ENCODE results near the gene SETDB2.

The SETDB2 gene

GRCh38 chr13:49527123-49527522, 83.0 kb downstream of the SETDB2 start:
- CTCF ChIA-PET, result no interaction called here
- no peak for DNase-seq (ENCODE audit: low spot score)
- no peak overlapping the region for H3K27ac ChIP-seq
- POLR2A ChIA-PET (ENCODE audit: low non-redundant PET), result no interaction called here
- TF ChIP-seq CTCF (conservative IDR thresholded peaks at IDR 0.05; ENCODE audit: low read depth), result no peak

- TF ChIP-seq CTCF (conservative IDR thresholded peaks at IDR 0.05; ENCODE audit: low read depth), result no peak
- ChIA-PET POLR2A (ENCODE audit: low non-redundant PET) (no interaction called here), CTCF (no interaction called here)
- no peak for DNase-seq (ENCODE audit: low spot score)
- H3K27ac ChIP-seq, result no peak overlapping the region
Observed at GRCh38 chr13:49528161-49528560, 84.1 kb downstream of the SETDB2 start.

- CTCF ChIA-PET, result no interaction called here
- no peak for DNase-seq (ENCODE audit: low spot score)
- no peak for TF ChIP-seq CTCF (conservative IDR thresholded peaks at IDR 0.05; ENCODE audit: low read depth)
- no peak overlapping the region for H3K27ac ChIP-seq
- POLR2A ChIA-PET (ENCODE audit: low non-redundant PET), result no interaction called here
Observed at GRCh38 chr13:49530457-49530856, 86.4 kb downstream of the SETDB2 start.

- no peak for DNase-seq (ENCODE audit: low spot score)
- ChIA-PET CTCF (no interaction called here), POLR2A (ENCODE audit: low non-redundant PET) (no interaction called here)
- H3K27ac ChIP-seq, result no peak overlapping the region
- no peak for TF ChIP-seq CTCF (conservative IDR thresholded peaks at IDR 0.05; ENCODE audit: low read depth)
Observed at GRCh38 chr13:49532593-49532992, 88.5 kb downstream of the SETDB2 start.

- H3K27ac ChIP-seq, result no peak overlapping the region
- TF ChIP-seq CTCF (conservative IDR thresholded peaks at IDR 0.05; ENCODE audit: low read depth), result no peak
- CTCF ChIA-PET, result no interaction called here
- POLR2A ChIA-PET (ENCODE audit: low non-redundant PET), result no interaction called here
- DNase-seq (ENCODE audit: low spot score), result no peak
Observed at GRCh38 chr13:49533011-49533410, 88.9 kb downstream of the SETDB2 start.

GRCh38 chr13:49533591-49534269, 89.7 kb downstream of the SETDB2 start:
- no peak for TF ChIP-seq CTCF (conservative IDR thresholded peaks at IDR 0.05; ENCODE audit: low read depth)

More at GRCh38 chr13:49533591-49534269, 89.7 kb downstream of the SETDB2 start:
- no peak overlapping the region for H3K27ac ChIP-seq
- CTCF ChIA-PET, result no interaction called here
- DNase-seq (ENCODE audit: low spot score), result no peak
- POLR2A ChIA-PET (ENCODE audit: low non-redundant PET), result no interaction called here

Data from RWPE1 (cell line).